Testis (tissue), 3 donors: ENCODE data around the gene ACBD3. TPM values are rescaled to one million over a fixed set of nuclear protein-coding genes. Genes with fewer than 3 reads are reported as not detected.

ENCODE experiments used
- DNase-seq: peaks from one replicate; pipeline ENCODE4 v3.0.0-alpha.2; 2019
- H3K27ac ChIP-seq, 2 donors: fragments of 200-600 bp; sonication (generic); one replicate each; pipeline ENCODE4 v1.5.1; 2019
- H3K27me3 ChIP-seq: fragments of 200-600 bp; sonication (generic); one replicate; pipeline ENCODE4 v1.5.1; 2019
- H3K36me3 ChIP-seq: fragments of 200-600 bp; sonication (generic); one replicate; pipeline ENCODE4 v1.5.1; 2017; ENCODE audit warnings: low read depth; ENCODE audit errors: missing control alignments
- H3K4me1 ChIP-seq: fragments of 200-600 bp; sonication (generic); one replicate; pipeline ENCODE4 v1.5.1; 2019
- H3K4me3 ChIP-seq, 2 donors: fragments of 200-600 bp; sonication (generic); one replicate each; pipeline ENCODE4 v1.5.1; 2017 to 2019
- H3K9me3 ChIP-seq: fragments of 200-600 bp; sonication (generic); one replicate; pipeline ENCODE4 v1.5.1; 2017
- CTCF ChIP-seq, 3 experiments: fragments of 450-650 bp in 2 of 3; fragments of 200-600 bp in 1 of 3; sonication (generic) in 1 of 3; IDR thresholded peaks; one replicate each; pipeline ENCODE4 v1.5.1; 2016 to 2019; ENCODE audit warnings: antibody characterized with exemption in 3 of 3, mild to moderate bottlenecking in 2 of 3, moderate library complexity in 1 of 3
- POLR2A ChIP-seq: fragments of 450-650 bp; IDR thresholded peaks from one replicate; pipeline ENCODE4 v1.6.1; 2017; ENCODE audit warnings: antibody characterized with exemption, mild to moderate bottlenecking, moderate library complexity
- WGBS, 2 donors: methylation state at CpG; one replicate each; pipeline ENCODE4 v1.1.5; 2018; 5-methylcytosine and 5-hydroxymethylcytosine counted together
- intact Hi-C: fragments of 100-400 bp; cut with DNase I; formaldehyde crosslinking; loops from one replicate; pipeline ENCODE4 v1.15.1; 2023; ENCODE audit warnings: low total_unique reads
- polyA plus RNA-seq: library from polyadenylated mRNA; stranded (reverse); fragments of 350-450 nt; fragmentation: Illumina TruSeq; extraction: RNeasy Lipid Tissue Mini Kit (QIAGEN cat#74804); gene quantifications from one replicate; pipeline ENCODE4 v1.2.3, GENCODE V29; 2014; ENCODE audit warnings: low read depth, low replicate concordance; ENCODE audit not compliant: insufficient read depth
- total RNA-seq, 2 donors: library from RNA; depleted of rRNA; stranded (reverse); fragments of >200 nt; gene quantifications; one replicate each; pipeline ENCODE4 v1.2.3, GENCODE V29; 2016

The ACBD3 gene
- total and polyA plus RNA-seq, 3 donors from 2014 or later: 32.9 to 57.9 (median 50.6) TPM

GRCh38 chr1:226210571-226211176, 24.1 kb upstream of the ACBD3 start:
- no peak for DNase-seq
- intact Hi-C loops: no loop called here
- H3K9me3 ChIP-seq: no peaks in the 10 kb centered on the region
- H3K4me3 ChIP-seq: no peak overlapping the region
- H3K4me1 ChIP-seq: no peaks in the 10 kb centered on the region
- no peaks in the 10 kb centered on the region for H3K27me3 ChIP-seq
- WGBS, 2 donors: 79 to 81% methylated on average over 7 of the region's 7 CpGs
- TF ChIP-seq POLR2A: no peak
- no peak for TF ChIP-seq CTCF (IDR thresholded peaks at IDR 0.05)
- H3K36me3 ChIP-seq: no peaks in the 10 kb centered on the region
- H3K27ac ChIP-seq: no peak overlapping the region

GRCh38 chr1:226209307-226210059, 22.9 kb upstream of the ACBD3 start:
- intact Hi-C loops: no loop called here
- no peak for TF ChIP-seq POLR2A
- no peak for TF ChIP-seq CTCF (IDR thresholded peaks at IDR 0.05)
- Histone ChIP-seq H3K9me3 (no peaks in the 10 kb centered on the region), H3K36me3 (no peaks in the 10 kb centered on the region), H3K4me3 (no peak overlapping the region), H3K4me1 (no peaks in the 10 kb centered on the region), H3K27ac (no peak overlapping the region), H3K27me3 (no peaks in the 10 kb centered on the region)
- WGBS, 2 donors: 66 to 76% methylated on average over 11 to 17 of the region's 17 CpGs
- DNase-seq: no peak

- H3K36me3 ChIP-seq: no peaks in the 10 kb centered on the region
- no peaks in the 10 kb centered on the region for H3K9me3 ChIP-seq
- TF ChIP-seq CTCF (IDR thresholded peaks at IDR 0.05): no peak
- TF ChIP-seq POLR2A: no peak
- intact Hi-C loops: no loop called here
- WGBS, 2 donors: 91 to 96% methylated on average over 5 of the region's 5 CpGs
- H3K4me3 ChIP-seq: no peak overlapping the region
- H3K27ac ChIP-seq: no peak overlapping the region
- H3K4me1 ChIP-seq: no peaks in the 10 kb centered on the region
- H3K27me3 ChIP-seq: no peaks in the 10 kb centered on the region
- no peak for DNase-seq
Observed at GRCh38 chr1:226207048-226207447, 20.5 kb upstream of the ACBD3 start.

GRCh38 chr1:226204198-226204597, 17.7 kb upstream of the ACBD3 start:
- intact Hi-C loops: no loop called here
- TF ChIP-seq POLR2A (no peak), CTCF (IDR thresholded peaks at IDR 0.05) (no peak)
- no peak overlapping the region for H3K4me3 ChIP-seq

GRCh38 chr1:226203655-226204054, 17.1 kb upstream of the ACBD3 start:
- Histone ChIP-seq H3K27me3 (no peaks in the 10 kb centered on the region), H3K9me3 (no peaks in the 10 kb centered on the region), H3K4me3 (no peak overlapping the region), H3K4me1 (no peaks in the 10 kb centered on the region), H3K36me3 (no peaks in the 10 kb centered on the region), H3K27ac (no peak overlapping the region)
- 89 to 94% methylated on average over 4 of the region's 4 CpGs for WGBS, 2 donors
- TF ChIP-seq POLR2A (no peak), CTCF (IDR thresholded peaks at IDR 0.05) (no peak)
- no peak for DNase-seq
- intact Hi-C loops: no loop called here

More at GRCh38 chr1:226204198-226204597, 17.7 kb upstream of the ACBD3 start:
- Histone ChIP-seq H3K27me3 (no peaks in the 10 kb centered on the region), H3K9me3 (no peaks in the 10 kb centered on the region), H3K36me3 (no peaks in the 10 kb centered on the region), H3K4me1 (no peaks in the 10 kb centered on the region), H3K27ac (no peak overlapping the region)
- DNase-seq: no peak
